HL-60/S4 treated with retinoic acid at 250 ng/mL for 4 days and 3 days (cell line): ENCODE results near the gene EMILIN2.

Experiments
- in situ Hi-C: fragments of 300-500 bp; cut with MboI; formaldehyde crosslinking; loops from 2 replicates; pipeline ENCODE4 v1.7.0; 2022; ENCODE audit warnings: low sequenced_read_pairs

The EMILIN2 gene

DNA sequence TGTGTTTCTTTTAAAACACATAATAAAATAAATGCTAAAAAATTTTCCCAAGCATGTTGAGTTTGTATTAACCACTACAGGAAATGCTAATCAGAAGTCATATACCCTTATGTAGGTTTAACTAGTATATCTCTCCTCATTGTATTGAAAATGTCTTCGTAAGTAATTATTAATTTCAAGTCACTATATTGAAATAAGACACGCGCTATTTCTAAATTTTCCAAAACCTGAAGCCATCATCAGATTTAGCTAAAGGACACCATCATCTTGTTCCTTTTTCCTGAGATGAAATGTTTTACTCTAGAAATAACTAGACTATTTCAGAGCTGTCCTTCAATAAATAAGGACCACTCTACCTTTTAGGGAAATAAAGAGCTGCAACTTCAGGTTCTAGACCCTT lies 87.2 kb downstream of the EMILIN2 start:
- in situ Hi-C loops: loop anchor here (25.0 kb wide), 1 partner anchor 203 kb away; no protein-coding TSS in a partner anchor

DNA sequence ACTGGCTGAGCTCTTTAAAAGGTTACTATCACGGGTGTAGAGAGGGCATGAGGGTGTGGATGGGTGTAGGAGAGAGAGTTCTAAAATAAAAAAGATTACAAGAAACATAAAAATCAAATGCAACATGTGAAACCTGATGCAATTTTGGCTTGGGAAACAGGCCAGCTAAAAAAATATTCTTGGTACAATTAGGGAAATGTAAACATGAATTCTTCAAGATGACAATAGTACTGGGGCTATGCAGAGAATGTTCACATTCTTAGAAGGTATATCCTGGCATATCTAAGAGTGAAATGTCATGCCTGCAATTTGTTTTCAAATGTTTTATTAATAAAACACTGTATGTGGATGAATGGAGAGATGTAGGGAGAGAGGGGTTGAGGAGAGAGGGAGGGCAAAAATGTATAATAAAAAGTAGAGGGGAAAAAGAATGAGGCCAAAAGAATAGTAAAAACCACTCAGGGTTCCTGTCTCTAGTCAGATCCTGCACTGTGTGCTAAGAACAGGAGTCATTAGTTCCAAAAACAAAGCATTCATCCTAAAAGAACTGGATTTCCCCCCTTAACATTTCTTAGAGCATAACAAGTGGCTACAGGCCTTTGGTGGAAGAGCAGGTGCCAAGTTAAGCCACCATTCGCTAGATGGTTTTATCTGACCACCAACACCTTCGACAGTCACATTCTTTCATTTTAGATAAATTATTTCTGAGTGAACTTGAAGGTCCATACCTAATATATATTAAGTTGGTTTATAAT lies 88.8 kb downstream of the EMILIN2 start:
- in situ Hi-C loops: loop anchor here (25.0 kb wide), 1 partner anchor 202 kb away; no protein-coding TSS in a partner anchor

DNA sequence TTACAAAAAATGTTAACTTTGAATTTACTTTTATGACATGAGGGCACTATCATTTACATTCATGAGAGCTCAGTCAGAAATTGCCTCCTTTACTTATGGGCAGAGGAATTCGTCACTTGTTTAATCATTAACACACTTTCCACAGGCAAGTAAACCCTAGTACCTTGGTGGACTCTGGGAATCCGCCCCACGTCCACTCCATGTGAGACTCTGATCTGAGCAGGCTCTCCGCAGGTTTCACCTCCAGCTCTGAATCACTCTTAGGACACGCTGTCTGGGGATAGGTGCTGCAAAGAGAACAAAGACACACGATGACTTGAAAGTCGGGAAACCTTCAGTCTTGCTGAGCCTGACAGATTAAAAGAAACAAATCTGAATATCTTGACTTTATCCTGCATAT lies 92.5 kb downstream of the EMILIN2 start:
- in situ Hi-C loops: loop anchor here (25.0 kb wide), 1 partner anchor 198 kb away; no protein-coding TSS in a partner anchor

DNA sequence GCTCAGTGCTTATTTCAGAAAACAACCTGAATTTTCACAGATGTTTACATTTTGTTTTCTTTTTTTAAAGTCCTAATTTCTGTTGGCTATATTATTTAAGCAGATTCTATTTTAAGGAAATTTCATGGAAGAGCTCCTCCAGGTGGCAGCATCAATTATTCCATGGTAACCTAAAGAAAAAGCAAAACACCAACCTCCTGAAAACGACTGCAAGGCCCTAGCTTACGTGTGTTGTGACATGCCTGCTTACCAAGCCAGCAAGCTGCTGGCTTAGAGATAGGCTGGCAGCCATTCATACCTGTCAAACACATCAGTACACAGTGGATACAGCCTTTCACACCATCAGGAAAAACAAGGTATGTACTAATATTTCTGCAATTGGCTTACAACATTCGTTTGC lies 101.2 kb downstream of the EMILIN2 start:
- in situ Hi-C loops: loop anchor here (10.0 to 25.0 kb wide), 3 partner anchors 57 to 297 kb away; partner anchors contain the start of gene MYL12A

DNA sequence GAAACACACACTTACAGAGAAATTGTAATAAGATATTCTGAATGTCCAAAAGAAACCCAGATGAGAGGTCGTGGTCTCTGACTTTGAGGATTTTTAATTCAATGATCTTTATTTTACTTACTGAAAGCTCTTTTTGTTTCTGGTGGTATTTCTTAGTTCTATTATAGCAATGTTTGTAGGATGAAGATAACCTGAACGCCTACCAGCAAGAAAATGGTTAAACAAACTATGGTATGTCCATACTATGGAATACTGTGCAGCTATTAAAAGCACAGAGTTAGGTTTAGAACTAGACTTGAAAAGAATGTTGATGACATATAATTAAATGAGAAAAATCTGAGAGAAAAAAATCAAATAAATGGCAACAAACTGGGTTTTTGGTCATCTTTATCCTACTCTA lies 105.8 kb downstream of the EMILIN2 start:
- in situ Hi-C loops: no loop called here

DNA sequence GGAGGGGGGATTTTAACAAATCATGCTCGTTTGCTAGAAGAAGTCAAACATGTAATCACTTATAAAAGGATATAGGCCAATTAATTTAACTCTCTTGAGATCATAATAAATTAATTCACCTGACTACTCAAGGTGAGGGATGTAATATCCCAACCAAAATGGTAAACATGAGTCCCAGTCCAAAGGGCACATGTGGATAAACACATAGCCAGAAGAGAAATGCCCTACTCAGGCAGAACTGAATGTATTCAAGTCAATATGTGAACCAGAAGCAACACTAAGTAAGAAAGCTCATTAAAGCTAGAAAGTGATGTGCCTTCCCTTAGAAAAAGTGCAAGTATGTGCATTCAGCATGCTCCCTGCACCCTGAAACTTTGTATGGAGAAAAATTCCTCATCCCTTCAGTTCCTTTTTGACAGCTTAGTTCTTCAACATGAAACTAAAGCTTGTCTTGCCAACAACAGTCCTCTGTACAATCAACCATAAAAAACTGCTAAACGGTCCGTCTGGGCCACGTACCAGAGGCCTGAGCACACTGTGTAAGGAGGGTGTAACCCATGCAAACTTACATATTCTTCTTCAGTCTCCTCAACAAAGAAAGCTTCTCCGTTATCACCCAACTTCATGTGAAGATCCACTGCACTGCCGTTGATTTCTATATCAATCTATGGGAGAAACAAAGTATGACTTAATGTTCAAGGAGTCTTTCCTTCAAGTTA lies 107.3 kb downstream of the EMILIN2 start:
- in situ Hi-C loops: no loop called here

DNA sequence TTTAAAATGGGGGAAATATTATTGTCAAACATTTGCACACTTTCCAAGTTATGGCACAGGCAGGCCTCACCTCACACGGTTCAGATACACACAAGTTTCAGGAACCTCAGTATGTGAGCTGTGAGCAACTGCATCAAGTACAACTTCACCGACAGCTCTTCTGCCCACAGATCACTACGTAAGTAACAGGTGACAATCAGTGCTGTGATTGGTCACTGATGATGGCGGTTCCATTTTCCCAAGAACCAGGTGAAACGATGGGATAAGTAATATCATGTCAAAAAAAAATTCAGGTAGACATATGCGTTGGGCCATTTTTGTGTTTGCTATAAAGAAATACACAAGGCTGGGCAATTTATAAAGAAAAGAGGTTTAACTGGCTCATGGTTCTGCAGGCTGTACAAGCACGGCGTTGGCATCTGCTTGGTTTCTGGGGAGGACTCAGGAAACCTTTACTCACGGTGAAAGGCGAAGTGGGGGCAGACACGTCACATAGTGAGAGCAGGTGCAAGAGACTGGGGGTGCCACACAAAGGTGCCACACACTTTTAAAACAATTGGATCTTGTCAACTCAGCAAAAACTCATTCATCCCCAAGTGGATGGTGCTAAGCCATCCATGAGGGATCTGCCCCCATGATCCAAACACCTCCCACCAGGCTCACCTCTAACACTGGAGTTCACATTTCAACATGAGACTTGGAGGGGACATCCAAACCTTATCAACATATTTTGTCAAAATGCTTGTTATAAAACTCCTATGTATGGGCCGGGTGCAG lies 108.3 kb downstream of the EMILIN2 start:
- in situ Hi-C loops: no loop called here

DNA sequence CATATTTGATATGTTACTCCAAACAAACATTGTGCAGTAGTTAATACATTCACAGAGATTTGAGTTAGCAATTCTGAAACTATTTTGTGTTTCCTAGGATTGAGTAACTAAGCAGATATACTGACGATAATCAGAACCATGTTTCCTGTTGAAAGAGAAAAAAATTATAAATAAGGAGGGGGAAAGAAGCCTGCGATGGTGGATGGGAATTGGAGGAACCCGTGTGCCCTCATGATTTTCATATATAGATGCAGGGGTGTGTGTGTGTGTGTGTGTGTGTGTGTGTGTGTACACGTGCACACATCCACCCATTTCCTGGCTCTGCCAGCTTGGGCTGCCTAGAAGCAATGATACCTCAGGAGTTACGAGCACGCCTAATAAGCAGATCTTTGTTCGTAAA lies 109.2 kb downstream of the EMILIN2 start:
- in situ Hi-C loops: no loop called here

DNA sequence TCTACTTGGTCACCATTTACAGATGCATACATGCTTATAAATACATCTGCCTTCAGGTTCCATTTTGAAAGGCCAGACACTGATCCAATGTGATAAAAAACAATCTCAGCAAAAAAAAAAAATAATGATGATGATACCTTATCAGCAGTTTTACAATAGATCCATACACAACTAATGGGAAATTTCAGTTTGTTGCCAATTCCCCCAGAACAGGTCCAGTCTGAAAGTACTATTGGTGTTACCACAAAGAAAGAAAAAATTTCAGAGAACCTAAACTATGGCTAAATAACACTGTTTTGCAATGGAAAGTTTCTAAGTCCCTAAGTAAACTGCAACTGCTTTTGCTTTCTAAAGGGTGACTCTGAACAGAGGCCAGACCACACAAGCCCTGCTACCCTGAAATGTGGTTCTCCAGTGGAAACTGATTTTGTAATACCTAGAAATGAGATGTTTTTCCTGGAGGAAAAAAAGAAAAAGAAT lies 112.1 kb downstream of the EMILIN2 start:
- in situ Hi-C loops: no loop called here

DNA sequence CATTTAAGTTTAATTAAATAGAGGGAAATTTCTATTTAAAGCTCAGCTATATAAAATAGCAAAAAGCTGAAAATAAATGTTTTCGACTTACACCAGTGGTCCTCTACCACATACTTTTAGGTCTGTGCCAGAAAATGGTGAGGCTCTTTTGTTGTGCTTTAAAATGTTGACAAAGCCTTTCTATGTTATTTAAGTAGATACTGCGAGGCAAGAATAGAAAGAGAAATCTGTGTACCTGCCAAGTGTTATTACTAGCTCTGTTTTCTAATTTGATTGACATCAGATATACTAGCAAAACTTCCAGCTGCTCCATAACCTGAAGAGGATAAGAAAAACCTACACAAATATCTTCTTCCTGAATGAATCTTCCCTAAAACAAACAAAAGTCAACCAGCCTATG lies 112.5 kb downstream of the EMILIN2 start:
- in situ Hi-C loops: no loop called here

DNA sequence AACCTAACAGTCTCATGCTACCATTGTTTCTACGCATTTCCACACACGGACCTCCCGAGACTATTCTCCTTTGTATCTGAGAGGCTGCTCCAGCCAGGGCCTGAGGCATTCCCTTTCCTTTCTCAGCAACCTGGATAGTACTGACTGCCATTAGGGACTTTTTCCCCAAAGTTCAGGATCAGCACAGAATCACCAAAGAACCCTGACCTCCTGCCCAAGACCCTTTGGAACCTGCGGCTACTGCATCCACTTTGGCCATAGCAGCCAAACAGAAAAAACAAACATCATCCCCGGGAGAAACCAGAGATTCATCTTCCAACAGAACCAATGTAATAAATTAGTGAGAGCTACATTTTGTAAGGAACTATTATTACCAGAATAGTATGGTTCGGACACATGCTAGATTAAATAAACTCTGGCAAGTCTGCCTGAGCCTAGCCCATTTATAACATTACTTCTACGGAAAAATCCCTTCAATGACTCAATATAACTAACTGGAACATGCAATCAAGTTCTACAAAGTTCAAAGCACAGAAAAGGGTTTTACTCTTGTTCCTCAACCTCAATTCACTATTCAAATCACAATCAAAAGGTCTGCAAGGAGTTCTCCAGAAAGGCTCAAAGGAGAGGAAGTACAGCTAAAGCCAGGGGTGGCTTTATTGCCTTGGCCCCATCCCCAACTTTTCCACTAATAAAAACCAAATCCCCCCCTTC lies 114.3 kb downstream of the EMILIN2 start:
- in situ Hi-C loops: no loop called here

DNA sequence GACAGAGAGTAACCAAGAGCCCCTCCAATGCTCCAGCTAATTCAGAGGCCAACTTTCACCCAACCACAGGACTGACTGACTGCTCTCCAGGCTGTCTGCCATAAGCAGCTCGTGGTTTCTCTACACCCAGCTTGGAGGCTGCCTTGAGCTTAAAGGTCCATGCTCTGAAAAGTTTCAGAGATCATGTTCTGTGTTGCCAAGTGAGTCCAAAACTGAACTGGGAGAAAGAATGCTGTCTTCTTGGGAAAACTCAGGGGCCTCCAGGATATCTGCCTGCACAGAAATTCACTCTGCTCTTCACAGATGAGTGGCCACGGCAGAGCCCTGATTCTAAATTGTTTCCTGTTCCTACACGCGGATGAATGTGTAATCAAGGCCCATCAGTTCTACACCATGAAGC lies 115.0 kb downstream of the EMILIN2 start:
- in situ Hi-C loops: no loop called here

DNA sequence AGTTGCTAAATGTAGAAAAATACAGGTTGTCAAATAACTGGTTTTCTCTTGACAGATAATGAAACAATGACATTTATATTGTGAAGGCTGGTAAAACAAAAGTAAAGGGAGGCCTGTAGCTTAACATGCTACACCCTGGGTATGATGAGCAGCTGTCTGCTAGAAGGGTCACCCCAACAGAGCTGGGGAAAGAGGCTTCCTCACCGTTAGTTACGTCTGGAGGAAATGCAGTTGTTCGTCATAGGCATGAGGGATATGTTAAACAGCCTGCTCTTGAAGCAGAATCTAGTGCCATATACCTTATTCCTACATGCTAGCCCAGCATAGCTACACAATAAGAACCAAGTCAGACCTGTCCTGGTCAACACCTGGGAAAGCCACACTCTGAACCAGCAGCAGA lies 116.2 kb downstream of the EMILIN2 start:
- in situ Hi-C loops: no loop called here

DNA sequence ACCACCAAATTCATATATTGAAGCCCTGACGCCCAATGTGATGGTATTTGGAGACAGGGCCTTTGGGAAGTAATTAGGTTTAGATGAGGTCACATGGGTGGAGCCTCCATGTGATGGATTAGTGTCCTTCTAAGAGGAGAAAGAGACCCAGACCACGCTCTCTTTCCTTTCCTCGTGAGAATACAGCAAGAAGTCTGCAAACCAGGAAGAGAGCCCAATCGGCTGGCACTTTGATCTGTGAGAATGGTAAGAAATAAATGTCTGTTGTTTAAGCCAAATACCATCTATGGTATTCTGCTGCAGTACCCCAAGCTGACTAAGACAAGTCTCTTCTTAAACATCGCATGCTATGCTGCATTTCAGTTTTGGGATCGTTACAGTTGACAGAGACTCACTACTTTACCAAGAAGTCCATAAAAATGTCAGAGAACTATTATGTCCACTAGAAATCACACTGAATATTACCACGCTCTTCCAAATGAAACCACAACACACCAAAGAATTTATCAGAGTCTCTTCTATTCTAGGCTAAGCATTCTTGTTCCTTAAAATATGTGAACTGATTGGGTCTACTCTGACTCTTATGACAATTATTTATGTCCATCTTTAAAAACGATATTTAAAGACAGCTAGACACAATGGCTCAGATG lies 117.7 kb downstream of the EMILIN2 start:
- in situ Hi-C loops: no loop called here
